NCI-H2171 treated with DMSO at 0.1 percent for 48 hours (cell line): ENCODE data around the gene MZT2A.
"Not testable (repeated sequence)": the region's sequence is repeated elsewhere in the genome, so short reads cannot be mapped to it uniquely, and the experiment has no call there.

Experiments
- DNase-seq: peaks from one replicate; lab custom pipeline; 2025; lab: John Stamatoyannopoulos, UW

Gene MZT2A

DNA sequence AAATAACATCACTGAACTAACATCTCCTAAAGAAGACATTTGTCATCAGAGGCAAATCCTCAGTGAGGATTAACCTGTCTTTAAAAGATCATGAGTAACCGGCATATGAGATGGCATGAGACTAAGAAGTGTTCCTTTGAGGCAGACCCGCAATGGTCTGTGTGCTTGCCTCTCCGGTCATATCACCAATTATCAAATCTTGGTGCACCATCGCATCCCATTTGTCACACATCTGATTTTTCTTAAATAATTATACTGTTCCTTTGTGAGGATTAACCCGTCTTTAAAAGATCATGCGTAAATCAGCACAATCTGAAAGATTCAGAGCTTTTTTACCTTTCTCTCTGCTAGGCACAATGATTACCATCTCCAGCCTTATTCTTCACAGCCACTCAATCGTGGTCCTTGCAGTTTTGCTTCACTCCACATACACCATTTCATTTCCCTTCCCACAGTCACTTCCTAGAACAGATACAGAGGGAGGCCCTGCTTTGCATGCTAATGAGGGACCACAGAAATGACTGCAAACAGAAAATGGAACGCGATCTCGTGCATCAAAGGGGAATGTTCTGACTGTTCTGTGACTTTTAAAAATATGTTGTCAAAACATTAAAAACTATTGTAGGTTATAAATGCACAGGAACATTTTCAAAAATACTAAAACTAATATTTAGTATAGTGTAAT lies 40.8 kb downstream of the MZT2A start:
- not testable (repeated sequence) for DNase-seq

DNA sequence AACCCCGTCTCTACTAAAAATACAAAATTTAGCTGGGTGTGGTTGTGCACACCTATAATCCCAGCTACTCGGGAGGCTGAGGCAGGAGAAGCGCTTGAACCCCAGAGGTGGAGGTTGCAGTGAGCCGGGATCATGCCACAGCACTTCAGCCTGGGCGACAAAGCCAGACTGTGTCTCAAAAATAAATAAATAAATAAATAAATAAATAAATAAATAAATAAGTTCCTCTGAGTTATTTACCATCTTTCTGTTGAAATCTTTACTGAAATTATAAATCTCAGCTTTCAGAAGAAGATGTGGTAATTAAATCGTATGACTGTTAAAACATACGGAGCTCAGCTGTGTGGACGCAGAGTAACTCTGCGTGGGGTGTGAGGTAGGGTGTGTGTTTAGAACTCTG lies 44.2 kb downstream of the MZT2A start:
- DNase-seq, result not testable (repeated sequence)

DNA sequence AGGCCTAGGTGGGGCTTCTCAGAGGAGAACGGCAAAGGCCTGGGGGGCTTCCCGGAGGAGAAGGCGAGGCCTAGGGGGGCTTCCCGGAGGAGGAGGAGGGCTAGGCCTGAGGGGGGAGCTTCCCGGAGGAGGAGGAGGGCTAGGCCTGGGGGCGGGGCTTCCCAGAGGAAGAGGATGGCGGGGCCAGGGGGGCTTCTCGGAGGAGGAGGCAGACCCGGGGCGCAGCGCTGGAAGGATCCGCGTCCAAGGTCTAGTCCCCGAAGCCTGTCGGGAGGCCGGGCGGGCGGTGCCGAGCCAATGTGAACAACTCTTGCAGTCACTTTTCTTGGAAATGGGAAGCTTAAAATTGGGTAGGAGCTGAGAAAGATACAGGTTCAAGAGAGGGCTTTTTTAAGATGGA lies 46.3 kb downstream of the MZT2A start:
- DNase-seq, result no peak

DNA sequence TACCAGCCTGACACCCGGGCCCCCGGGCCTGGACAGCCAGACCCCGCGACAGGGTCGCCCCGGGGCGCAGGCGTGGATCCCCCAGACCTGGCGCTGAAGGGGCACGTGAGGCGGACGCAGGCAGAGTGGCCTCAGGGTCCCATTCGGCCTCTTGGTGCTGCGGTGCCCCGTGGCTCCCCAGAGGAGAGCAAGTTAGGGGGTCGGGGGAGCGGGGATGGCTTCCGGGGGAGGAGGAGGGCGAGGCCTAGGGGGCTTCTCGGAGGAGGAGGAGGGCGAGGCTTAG lies 46.7 kb downstream of the MZT2A start:
- DNase-seq, result not testable (repeated sequence)

DNA sequence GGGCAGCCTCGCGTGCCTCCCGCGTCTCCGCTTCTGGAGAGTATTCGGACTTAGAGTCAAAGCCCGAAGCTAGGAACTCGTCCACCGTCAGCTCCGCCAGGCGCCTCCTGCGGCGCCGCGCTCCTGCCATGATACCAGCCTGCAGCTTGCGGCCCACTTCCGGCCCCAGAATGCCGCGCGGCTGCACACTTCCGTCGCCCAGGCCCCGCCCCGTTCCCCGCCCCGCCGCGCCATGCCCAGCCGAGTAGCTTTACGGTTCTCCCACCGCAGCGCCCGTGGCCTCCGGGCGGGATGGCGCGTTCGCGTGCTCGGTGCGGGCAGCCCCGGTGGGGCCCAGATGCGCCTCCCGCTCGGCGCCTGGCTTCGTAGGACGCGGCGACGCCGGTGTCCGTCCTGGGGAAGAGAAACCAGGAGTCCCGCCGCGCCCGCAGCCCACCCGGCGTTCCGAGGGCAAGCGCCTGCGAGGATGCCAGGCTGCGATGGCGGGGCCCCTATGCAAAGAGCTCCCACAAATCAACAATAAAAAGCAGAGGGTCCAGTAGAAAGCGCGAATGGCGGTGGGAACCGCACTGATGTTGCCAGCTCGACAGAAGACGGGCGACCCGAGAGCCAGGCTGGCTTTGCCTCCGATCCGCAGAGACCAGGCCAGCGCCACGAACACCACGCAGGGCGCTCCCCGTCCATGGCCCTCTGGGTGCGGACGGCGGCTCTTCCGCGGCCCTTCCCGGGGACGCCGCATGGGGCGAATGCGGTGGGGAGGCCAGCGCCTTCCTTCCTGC lies 47.3 kb downstream of the MZT2A start:
- DNase-seq, result not testable (repeated sequence)

DNA sequence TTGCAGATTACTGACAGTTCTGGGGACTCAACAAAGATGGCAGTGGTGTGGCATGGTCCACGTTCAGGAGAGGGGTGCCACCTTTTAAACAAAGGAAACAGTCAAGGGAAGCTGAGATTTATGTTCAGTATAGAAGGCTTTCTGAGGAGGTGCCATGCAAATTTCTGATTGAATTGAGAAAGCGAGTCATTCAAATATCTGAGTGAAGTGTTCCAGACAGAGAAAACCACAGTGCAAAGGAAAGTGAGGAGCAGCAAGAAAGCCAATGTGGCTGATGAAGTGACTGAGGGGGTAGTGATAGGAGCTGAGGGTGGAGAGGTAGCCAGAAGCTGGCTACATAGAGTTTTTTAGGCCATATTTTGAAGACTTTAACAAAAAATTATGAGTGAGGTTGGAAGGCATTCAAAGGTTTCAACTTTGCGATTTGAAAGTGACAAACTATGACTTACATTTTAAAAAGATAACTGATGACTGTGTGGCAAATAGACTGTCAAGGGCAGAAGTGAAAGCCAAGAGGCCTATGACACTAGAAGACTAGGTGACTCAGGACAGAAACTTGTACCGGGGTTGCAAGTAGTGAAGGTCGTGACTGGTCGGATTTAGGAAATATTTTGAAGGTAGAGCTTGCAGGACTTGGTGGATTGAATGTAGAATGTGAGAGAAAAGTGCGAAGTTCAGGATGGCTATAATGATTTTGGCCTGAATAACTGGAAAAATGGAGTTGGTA lies 51.3 kb downstream of the MZT2A start:
- not testable (repeated sequence) for DNase-seq
